ENCODE results near the gene UBTF. TPM values are rescaled to one million over a fixed set of nuclear protein-coding genes. Genes with fewer than 3 reads are reported as not detected.

Gene UBTF
- total and polyA plus RNA-seq, 2 of the 4 experiments (the other 2 are of a cell fraction) = 29.7 to 42.1 TPM

- no peaks in the 10 kb centered on the region; the same call in none of the 2 replicates for H4K20me1 ChIP-seq (ENCODE audit: insufficient read depth, low read length)
- H3K4ac ChIP-seq (ENCODE audit: low read depth, low read length) = no peak overlapping the region
- H3K27ac ChIP-seq (ENCODE audit: insufficient read depth, low read length) = no peak overlapping the region
- 0% methylated on average over 1 of the region's 7 CpGs; no CpG with 5 or more reads in 1 of the 2 experiments for WGBS, 2 experiments (ENCODE audit: extremely low coverage in 2 of 2, insufficient read length in 1 of 2)
- no peak overlapping the region for H3K56ac ChIP-seq (ENCODE audit: extremely low read depth, insufficient read depth, low read length)
- no peak overlapping the region for H4K8ac ChIP-seq (ENCODE audit: low read depth in 2 of 2, low read length in 2 of 2)
- H2BK20ac ChIP-seq (ENCODE audit: low read depth, low read length) = no peak overlapping the region
- H3K4me3 ChIP-seq (ENCODE audit: insufficient read depth, low read depth, low read length) = no peak overlapping the region
- H3K9me1 ChIP-seq (ENCODE audit: insufficient read depth, low read length) = no peaks in the 10 kb centered on the region; the same call in 1 of the 2 replicates
- H3K27me3 ChIP-seq (ENCODE audit: control insufficient read depth, insufficient read depth, low read length) = peaks cover 4% of the 10 kb centered on the region; the same call in 1 of the 2 replicates
- no peak overlapping the region for H4K5ac ChIP-seq (ENCODE audit: low read depth, low read length)
- DNase-seq (peak; percentile 65), ATAC-seq (ENCODE audit: low read depth) (no peak)
- no peak overlapping the region for H2AK9ac ChIP-seq (replicated peaks; ENCODE audit: low read depth, low read length, poor library complexity)
- H3K23ac ChIP-seq (ENCODE audit: low read depth, low read length) = peak overlapping the region; percentile 60; the same call in 1 of the 2 replicates
- TSS peak; percentile 28 for BruUV-seq (replicated peaks)
- intact Hi-C loops (cut with micrococcal nuclease) = loop anchor here (5.0 kb wide), 2 partner anchors 84 to 414 kb away; partner anchors contain the start of gene RUNDC3A
- CTCF ChIA-PET = no interaction called here
- H3K9me3 ChIP-seq (ENCODE audit: control insufficient read depth, insufficient read depth, low read length) = no peaks in the 10 kb centered on the region
- H2BK15ac ChIP-seq (ENCODE audit: low read depth, low read length) = no peak overlapping the region
- no peak overlapping the region for H2BK5ac ChIP-seq (ENCODE audit: low read depth, low read length, poor library complexity, severe bottlenecking)
- peaks cover 0 to 23% of the 10 kb centered on the region in 2 experiments; a peak in 2 of 4 replicates for H3K79me1 ChIP-seq (ENCODE audit: low read depth in 1 of 2, low read length in 2 of 2)
- H3K4me2 ChIP-seq (ENCODE audit: low read depth, low read length) = no peak overlapping the region
- H3K14ac ChIP-seq (replicated peaks; ENCODE audit: low read depth, low read length) = no peak overlapping the region
- dilution Hi-C loops (cut with HindIII; ENCODE audit: low sequenced_read_pairs, unreplicated experiment) = no loop called here
- in situ Hi-C loops (cut with MboI; ENCODE audit: low sequenced_read_pairs) = loop anchor here (5.0 to 25.0 kb wide), 3 partner anchors 104 to 414 kb away; partner anchors contain the start of gene GPATCH8
- no peak overlapping the region for H2BK120ac ChIP-seq (ENCODE audit: low read depth, low read length)
- H3K9ac ChIP-seq (ENCODE audit: low read depth, low read length) = no peak overlapping the region
- H2AFZ ChIP-seq (replicated peaks; ENCODE audit: low read length, poor library complexity) = no peak overlapping the region
- H3K4me1 ChIP-seq (ENCODE audit: control insufficient read depth, insufficient read depth, low read length) = peaks cover 9% of the 10 kb centered on the region
- H2AK5ac ChIP-seq (ENCODE audit: low read depth, low read length) = no peak overlapping the region
- no peak overlapping the region for H3K18ac ChIP-seq (ENCODE audit: low read depth, low read length)
- TF ChIP-seq MXI1 (IDR thresholded peaks at IDR 0.05; ENCODE audit: borderline replicate concordance, low read depth, low read length) (no peak), MAZ (IDR thresholded peaks at IDR 0.05; ENCODE audit: borderline replicate concordance, low read depth, low read length) (no peak), RAD21 (IDR thresholded peaks at IDR 0.05; ENCODE audit: low read length) (no peak), SMC3 (IDR thresholded peaks at IDR 0.05; ENCODE audit: low read depth, low read length) (no peak)
- POLR2A ChIA-PET (ENCODE audit: unreplicated experiment) = interaction anchor here (0.5 kb wide), 1 partner anchor 589 kb away, joined by 3 read pairs; no protein-coding TSS in a partner anchor
- no peaks in the 10 kb centered on the region for H3K36me3 ChIP-seq (ENCODE audit: control insufficient read depth, insufficient read depth, low read length)
- no peak overlapping the region for H4K91ac ChIP-seq (ENCODE audit: insufficient read depth, low read depth, low read length)
Observed at GRCh38 chr17:44223541-44224071, 4.1 kb upstream of the UBTF start.

Data from IMR-90 (cell line).